ENCODE data around the gene LRCH2.
"Not testable (repeated sequence)": the region's sequence is repeated elsewhere in the genome, so short reads cannot be mapped to it uniquely, and the experiment has no call there.

The LRCH2 gene

GRCh38 chrX:115233497-115234455 is at the start of gene LRCH2:
Gene LRCH2, minus strand, starts transcription at chrX:115234096. Its CDS starts 55 bp downstream, at chrX:115234041.
- DNase-seq: peak; percentile 55

DNA sequence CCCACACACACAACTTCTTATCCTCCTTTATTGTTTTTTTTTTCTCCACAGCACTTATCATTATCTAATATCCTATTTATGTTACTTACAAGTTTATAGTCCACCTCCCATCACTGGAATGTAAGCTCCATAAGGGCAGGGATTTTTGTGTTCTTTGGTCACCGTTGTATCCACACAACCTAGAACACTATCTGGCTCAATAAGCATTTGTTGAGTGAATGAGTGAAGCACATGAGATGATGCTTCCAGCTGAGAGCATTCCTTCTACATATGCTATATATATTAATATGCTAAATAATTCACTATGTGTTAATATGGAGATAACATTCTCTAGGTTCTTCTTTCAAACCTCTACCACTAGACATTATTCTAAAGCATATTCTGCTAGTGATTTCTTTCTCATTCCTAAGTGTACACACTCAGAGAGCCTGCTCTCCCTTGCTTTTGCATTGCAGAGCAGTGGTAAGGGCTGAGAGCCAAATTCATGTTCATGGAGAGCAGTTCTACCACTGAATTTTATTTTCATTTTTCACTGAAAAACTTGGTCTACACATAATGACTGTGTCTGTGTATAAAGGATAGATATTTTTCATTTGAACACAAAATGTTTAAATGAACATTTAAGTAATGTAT is 35.3 kb upstream of the LRCH2 start:
- DNase-seq: no peak

- no peak for DNase-seq
These were observed 34.5 kb upstream of the LRCH2 start for GRCh38 chrX:115268421-115268820.

DNA sequence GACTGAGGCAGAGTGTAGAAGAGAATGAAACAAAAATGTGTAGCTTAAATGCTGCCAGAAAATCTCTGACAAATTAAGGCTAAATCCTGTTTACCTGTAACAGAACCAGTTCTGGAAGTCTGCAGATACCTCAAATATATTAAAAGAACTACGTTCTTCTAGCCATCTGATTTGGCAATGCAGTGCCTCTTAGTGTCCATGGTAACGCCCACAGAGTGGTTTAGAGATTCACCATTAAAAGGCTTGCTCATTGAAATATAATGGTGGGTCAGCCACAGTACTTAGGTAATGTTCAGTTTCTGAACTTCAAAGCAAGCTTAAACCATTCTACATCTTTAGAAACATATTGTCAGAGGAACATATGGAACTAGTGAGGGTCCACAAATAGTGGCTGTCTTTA is 32.4 kb upstream of the LRCH2 start:
- DNase-seq: no peak

DNA sequence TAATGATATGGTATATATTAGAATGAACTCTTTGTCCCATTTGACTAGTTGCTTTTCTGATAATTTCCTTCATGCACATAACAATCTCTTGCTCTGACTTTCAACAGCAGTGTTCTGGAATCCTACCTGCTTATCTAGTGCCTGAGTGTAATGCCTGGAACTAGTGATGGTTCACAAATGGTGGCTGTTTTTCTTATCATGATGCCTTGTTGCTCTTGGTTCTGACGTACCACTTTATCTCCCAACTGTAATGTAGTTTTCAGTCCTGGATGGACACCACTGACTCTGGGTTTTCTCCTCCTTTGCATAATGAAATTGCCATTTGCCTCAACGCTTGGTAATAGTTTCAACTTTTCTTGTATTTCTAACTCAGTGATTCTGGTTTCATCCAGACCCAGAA is 30.1 kb upstream of the LRCH2 start:
- DNase-seq: no peak

DNA sequence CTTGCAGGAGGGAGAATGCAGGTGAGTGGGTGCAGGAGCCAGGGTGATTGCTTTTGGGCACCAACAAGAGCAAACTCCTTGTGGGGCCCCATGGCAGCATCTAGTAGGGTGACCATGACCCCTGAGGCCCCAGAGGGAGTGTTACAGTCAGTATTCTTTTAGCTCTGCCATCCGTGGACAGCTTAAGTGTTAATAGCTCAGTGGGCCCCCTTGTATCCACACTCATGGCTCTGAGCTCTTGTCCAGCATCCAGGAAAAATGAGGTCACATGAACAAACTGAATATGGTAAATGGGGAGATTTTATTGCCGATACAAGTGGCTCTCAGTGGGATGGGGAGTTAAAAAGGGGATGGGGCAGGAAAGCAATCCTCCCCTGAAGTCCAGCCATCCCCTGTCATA is 27.3 kb upstream of the LRCH2 start:
- DNase-seq: no peak

DNA sequence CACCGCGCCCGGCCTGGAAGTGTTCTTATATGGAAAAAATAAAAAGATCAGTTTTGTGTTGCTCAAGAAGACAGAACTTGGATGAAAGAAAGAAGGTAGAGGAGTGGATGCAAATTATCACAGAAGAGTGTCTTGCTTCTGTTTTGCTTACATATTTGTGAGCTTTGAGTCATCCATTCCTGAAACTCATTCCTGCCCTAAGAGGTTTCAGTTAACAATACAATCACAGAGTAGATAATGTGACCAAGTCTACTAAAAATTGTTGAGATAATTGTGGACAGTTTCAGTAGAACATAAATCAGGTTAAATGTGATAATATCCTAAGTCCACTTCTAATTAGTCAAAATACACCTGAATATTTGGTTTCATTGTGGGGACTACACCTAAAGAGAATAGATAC is 26.4 kb upstream of the LRCH2 start:
- peak; percentile 20 for DNase-seq

DNA sequence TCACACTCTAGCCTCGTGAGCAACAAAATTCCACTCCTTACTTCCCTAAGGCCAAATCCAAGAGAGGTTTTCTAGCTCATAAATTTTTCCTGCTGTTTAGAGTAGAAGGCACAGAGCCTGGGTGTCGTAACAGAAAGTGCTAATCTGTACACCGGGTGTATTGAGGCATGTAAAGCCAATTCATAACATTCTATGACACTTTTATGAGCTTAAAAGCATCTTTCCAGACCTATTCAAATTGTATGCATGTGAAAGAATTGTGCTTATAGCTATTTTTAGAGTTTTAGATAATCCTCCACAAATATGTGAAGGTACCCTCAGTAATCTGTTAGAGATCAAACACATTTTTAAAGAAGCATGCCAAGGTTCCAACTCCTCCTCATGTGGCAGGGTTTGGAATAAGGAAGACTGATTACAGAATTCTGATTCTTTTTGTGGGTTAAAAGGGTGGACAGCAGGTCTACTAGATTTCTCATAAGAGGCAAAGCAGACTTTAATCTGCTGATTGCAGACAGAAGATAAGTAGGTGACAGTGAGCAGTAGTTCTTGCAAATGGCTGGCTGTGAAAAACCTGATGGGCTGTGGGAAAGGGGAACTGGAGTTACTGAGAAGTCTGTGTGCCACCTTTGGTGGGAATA is 25.5 kb upstream of the LRCH2 start:
- peak; percentile 34 for DNase-seq

DNA sequence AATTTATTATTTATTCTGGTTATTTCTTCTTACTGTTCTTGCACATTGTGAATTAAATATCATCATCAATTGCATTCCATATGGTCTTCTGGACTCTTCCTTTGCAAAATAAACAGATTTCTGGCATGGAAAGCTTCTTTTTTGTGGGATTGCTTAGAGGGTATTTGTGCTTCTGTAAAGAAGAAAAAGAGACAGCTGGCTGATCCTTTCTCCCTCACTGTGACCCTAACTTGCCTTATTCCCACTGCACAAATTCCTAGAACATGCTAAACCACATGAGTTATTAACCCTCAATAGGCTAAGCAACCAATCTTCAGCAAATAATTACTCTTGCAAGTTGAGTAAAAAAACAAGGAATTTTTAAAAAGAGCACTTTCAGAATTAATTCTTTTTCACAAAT is 23.8 kb upstream of the LRCH2 start:
- DNase-seq: no peak

GRCh38 chrX:115255003-115255402 is 21.1 kb upstream of the LRCH2 start:
- no peak for DNase-seq

DNA sequence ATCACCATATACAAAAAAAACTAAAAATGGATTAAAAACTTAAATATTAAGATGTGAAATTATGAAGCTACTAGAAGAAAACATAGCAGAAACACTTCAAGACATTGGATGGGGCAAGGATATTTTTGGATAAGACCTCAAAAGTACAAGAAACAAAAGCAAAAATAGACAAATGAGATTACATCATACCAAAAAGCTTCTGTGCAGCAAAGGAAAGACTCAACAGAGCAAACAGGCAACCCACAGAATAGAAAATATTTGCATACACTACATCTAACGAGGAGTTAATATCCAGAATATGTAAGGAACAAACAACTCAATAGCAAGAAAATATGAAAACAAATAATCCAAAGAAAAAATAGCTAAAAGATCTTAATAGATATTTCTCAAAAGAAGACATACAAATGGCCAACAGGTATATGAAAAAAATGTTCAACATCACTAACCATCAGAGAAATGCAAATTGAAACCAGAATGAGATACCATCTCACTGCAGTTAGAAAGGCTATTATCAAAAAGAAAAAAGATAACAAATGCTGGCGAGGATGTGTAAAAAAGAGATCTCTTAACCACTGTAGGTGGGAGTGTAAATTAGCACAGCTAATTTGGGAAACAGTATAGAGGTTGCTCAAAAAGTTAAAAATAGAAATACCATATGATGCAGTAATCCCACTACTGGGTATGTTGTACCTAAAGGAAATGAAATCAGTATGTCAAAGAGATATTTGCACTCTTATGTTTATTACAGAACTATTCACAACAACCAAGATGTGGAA is 17.8 kb upstream of the LRCH2 start:
- no peak for DNase-seq

DNA sequence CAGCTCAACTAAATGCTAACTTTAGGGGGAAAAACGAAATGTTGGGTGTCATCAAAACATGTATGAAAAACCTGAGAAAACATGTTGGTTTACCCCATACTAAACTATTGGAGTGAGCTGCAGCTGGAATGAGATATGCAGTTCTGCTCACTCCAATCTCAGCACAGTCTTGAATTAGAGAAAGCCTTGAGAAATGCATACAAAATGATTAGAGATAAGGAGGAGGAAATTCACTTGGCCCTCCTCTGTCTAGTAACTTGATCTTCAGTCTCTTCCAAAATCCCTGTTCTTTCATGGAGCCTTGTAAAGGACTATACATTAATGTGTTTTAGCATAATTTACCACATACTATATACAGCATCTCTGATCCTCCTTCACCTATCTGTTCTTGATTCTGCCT is 3.2 kb upstream of the LRCH2 start:
- DNase-seq: no peak

DNA sequence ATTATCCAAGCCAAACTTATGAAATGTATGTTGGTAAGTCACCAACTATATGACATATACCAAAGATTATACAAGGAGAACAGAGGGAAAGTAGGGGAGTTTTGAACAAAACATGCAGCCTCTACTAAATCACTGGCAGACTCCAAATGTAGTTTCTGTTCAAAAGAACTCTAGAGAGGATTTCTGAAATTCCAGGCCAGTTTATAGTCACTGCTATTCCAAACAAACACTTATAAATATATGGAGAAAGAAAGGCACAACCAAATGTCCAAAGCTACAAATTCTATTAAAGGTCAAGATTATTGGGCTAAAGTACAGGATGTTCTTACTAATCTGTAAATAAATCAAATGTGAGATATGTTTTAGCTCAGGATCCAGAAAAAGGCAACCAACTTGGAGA is 2.7 kb upstream of the LRCH2 start:
- DNase-seq: no peak

GRCh38 chrX:115234461-115234860 is 565 bp upstream of the LRCH2 start:
- DNase-seq: no peak

DNA sequence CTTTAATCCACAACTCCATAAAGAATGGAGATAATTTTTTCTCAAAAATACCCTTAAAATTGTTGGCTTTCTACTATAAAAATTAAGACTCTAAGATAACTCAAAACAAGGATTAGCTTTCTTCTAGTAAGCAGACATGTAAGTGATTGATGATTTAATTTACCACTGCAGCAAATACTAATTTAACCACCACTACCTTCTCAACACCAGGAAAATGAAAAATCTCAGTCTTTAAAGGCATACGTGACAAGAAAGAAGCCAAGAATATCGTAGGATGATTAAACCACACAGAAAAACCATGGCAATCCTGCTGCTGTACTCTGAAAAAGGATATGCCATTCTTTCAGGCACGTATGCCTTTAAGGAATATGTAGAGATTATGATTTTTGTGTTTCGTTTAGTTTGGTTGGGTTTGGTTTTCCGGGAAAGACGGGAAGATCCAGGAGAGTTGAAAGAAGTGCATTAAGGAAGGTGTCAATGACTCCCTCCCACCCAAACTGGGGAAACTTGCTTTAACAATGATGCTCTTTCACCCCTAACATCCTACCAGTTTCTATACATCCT is 881 bp downstream of the LRCH2 start:
- no peak for DNase-seq

GRCh38 chrX:115229337-115230003 is 4.4 kb downstream of the LRCH2 start:
- DNase-seq: no peak

DNA sequence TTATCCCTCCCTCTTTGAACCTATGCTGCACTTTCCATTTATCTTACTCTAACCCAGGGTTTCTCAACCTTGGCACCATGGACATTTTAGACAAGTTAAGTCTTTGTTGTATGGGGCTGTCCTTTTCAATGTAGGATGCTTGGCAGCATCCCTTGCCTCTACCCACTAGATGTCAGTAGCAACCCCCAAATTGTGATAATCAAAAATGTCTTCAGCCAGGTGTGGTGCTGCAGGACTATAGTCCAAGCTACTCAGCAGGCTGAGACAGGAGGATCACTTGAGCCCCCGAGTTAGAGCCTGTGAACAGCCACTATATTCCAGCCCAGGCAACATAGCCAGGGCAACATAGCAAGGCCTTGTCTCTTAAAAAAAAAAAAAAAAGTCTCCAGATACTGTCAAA is 7.0 kb downstream of the LRCH2 start:
- DNase-seq: peak; percentile 16

- not testable (repeated sequence) for DNase-seq
These were observed 16.6 kb downstream of the LRCH2 start for GRCh38 chrX:115217346-115217745.

GRCh38 chrX:115214605-115215004 is 19.3 kb downstream of the LRCH2 start:
- DNase-seq: no peak

GRCh38 chrX:115214151-115214550 is 19.7 kb downstream of the LRCH2 start:
- DNase-seq: no peak

- DNase-seq: not testable (repeated sequence)
These were observed 24.3 kb downstream of the LRCH2 start for GRCh38 chrX:115209547-115209946.

DNA sequence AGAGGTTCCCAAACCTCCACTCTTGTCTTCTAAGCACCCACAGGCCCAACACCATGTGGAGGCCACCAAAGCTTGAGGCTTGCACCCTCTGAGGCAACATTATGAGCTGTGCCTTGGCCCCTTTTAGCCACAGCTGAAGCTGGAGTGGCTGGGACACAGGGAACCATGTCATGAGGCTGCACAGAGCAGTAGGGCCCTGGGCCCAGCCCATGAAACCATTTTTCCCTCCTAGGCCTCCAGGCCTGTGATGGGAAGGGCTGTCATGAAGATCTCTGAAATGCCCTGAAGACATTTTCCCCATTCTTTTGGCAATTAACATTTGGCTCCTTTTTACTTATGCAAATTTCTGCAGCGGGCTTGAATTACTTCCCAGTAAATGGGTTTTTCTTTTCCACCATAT is 29.9 kb downstream of the LRCH2 start:
- DNase-seq: no peak

All from fibroblast of skin of right biceps (primary cell).